HCT116 (cell line): ENCODE measurements around the gene EMILIN2. TPM values are rescaled to one million over a fixed set of nuclear protein-coding genes. Genes with fewer than 3 reads are reported as not detected.

Experiments
- ATAC-seq: fragments of 200-7000 bp; cut with Tn5 transposase; 2 replicates; pipeline ENCODE4 v1.9.1; 2020; ENCODE audit warnings: mild to moderate bottlenecking, moderate library complexity
- BruUV-seq: library from RNA; stranded (reverse); fragments of 400-500 nt; replicated peaks from 2 replicates; lab custom pipeline; 2021; lab: Mats Ljungman, UMichigan
- CTCF ChIA-PET: fragments of 300-600 bp; sonication (Branson Sonifier 250); formaldehyde crosslinking; loops from one replicate; lab custom pipeline; 2021; ENCODE audit warnings: antibody characterized with exemption; lab: Charles Lee
- POLR2A ChIA-PET: fragments of 300-600, 350-600 bp; sonication (Branson Sonifier 250); formaldehyde crosslinking; loops from one replicate; lab custom pipeline; 2021; ENCODE audit warnings: antibody characterized with exemption; lab: Charles Lee
- RAD21 ChIA-PET, 2 experiments: fragments of 300-600 bp; sonication (Branson Sonifier 250); formaldehyde crosslinking; loops; one replicate each; lab custom pipeline; 2023; ENCODE audit warnings: low total read pairs in 2 of 2; ENCODE audit not compliant: uncharacterized antibody in 2 of 2, unreplicated experiment in 2 of 2, low non-redundant PET in 1 of 2; lab: Charles Lee
- DNase-seq: peaks from one replicate; pipeline ENCODE4 v3.0.0-alpha.2; 2010; ENCODE audit warnings: low read depth, low spot score
- H2AFZ ChIP-seq: fragments of 200-600 bp; shearing (Covaris generic), sonication (generic); 2 replicates; pipeline ENCODE4 v1.6.1; 2017; ENCODE audit warnings: low read depth, mixed run types, mixed read lengths, antibody characterized with exemption, low read length; ENCODE audit not compliant: poor library complexity, severe bottlenecking
- H3K27ac ChIP-seq: 2 replicates; pipeline ENCODE4 v1.5.1; 2012; ENCODE audit warnings: low read depth, low read length
- H3K27me3 ChIP-seq: fragments of 200-600 bp; sonication (generic); 2 replicates; pipeline ENCODE4 v1.6.1; 2016; ENCODE audit warnings: mixed run types, low read length, mixed read lengths; ENCODE audit not compliant: insufficient read depth
- H3K36me3 ChIP-seq, 2 experiments: fragments of 200-500 bp in 1 of 2; fragments of 200-600 bp in 1 of 2; sonication (Bioruptor generic) in 1 of 2; sonication (generic) in 1 of 2; 2 replicates each; pipeline versions ENCODE4 v1.5.1 to v1.6.1; 2014 to 2016; ENCODE audit warnings: low read length in 2 of 2, inconsistent platforms in 1 of 2, mixed read lengths in 1 of 2, mixed run types in 1 of 2; ENCODE audit not compliant: insufficient read depth in 2 of 2, control insufficient read depth in 1 of 2
- H3K4me1 ChIP-seq, 2 experiments: fragments of 200-600 bp in 1 of 2; sonication (generic) in 1 of 2; 2 replicates each; pipeline versions ENCODE4 v1.5.1 to v1.6.1; 2012 to 2017; ENCODE audit warnings: low read length in 2 of 2, inconsistent platforms in 1 of 2, mild to moderate bottlenecking in 1 of 2, mixed read lengths in 1 of 2, mixed run types in 1 of 2, moderate library complexity in 1 of 2; ENCODE audit not compliant: insufficient read depth in 2 of 2, control insufficient read depth in 1 of 2
- H3K4me2 ChIP-seq: fragments of 200-600 bp; sonication (generic); 2 replicates; pipeline ENCODE4 v1.6.1; 2017; ENCODE audit warnings: mixed run types, low read length, mixed read lengths
- H3K4me3 ChIP-seq, 2 experiments: fragments of 200-600 bp in 1 of 2; sonication (generic) in 1 of 2; replicated peaks in 1 of 2; 2 replicates each; pipeline ENCODE4 v1.5.1; 2011 to 2016; ENCODE audit warnings: low read length in 2 of 2, control low read depth in 1 of 2, low read depth in 1 of 2, mild to moderate bottlenecking in 1 of 2, mixed read lengths in 1 of 2, mixed run types in 1 of 2
- H3K79me2 ChIP-seq: fragments of 200-600 bp; sonication (generic); 2 replicates; pipeline ENCODE4 v1.6.1; 2017; ENCODE audit warnings: mild to moderate bottlenecking, mixed run types, low read length, moderate library complexity, mixed read lengths; ENCODE audit not compliant: insufficient read depth
- H3K9ac ChIP-seq: fragments of 200-600 bp; sonication (generic); 2 replicates; pipeline ENCODE4 v1.6.1; 2016; ENCODE audit warnings: low read length, mixed read lengths
- H3K9me2 ChIP-seq: fragments of 200-600 bp; sonication (generic), shearing (Covaris generic); 2 replicates; pipeline ENCODE4 v1.6.1; 2017; ENCODE audit warnings: mixed run types, mild to moderate bottlenecking, moderate library complexity; ENCODE audit not compliant: insufficient read depth
- H3K9me3 ChIP-seq, 2 experiments: fragments of 200-500 bp in 1 of 2; fragments of 200-600 bp in 1 of 2; sonication (Bioruptor generic) in 1 of 2; sonication (generic) in 1 of 2; 2 replicates each; pipeline ENCODE4 v1.6.1; 2014 to 2017; ENCODE audit warnings: low read length in 2 of 2, mixed read lengths in 2 of 2, inconsistent platforms in 1 of 2, low read depth in 1 of 2, mild to moderate bottlenecking in 1 of 2, mixed run types in 1 of 2, moderate library complexity in 1 of 2; ENCODE audit not compliant: control insufficient read depth in 1 of 2, insufficient read depth in 1 of 2
- H4K20me1 ChIP-seq: fragments of 200-600 bp; sonication (generic), shearing (Covaris generic); 2 replicates; pipeline ENCODE4 v1.6.1; 2017; ENCODE audit warnings: mixed run types, mild to moderate bottlenecking, moderate library complexity; ENCODE audit not compliant: insufficient read depth
- CEBPB ChIP-seq: IDR thresholded peaks from 2 replicates; pipeline ENCODE4 v1.6.1; 2012; ENCODE audit warnings: low read depth
- EGR1 ChIP-seq: IDR thresholded peaks from 2 replicates; pipeline ENCODE4 v1.6.1; 2012; ENCODE audit warnings: low read depth
- EZH2 ChIP-seq: fragments of 200-600 bp; sonication (generic); IDR thresholded peaks from 2 replicates; pipeline ENCODE4 v1.6.1; 2017; ENCODE audit warnings: antibody characterized with exemption, mixed run types
- EZH2phosphoT487 ChIP-seq: fragments of 200-600 bp; IDR thresholded peaks from 2 replicates; pipeline ENCODE4 v1.6.1; 2018; ENCODE audit warnings: antibody characterized with exemption, borderline replicate concordance
- FOSL1 ChIP-seq: IDR thresholded peaks from 2 replicates; pipeline ENCODE4 v1.6.1; 2012; ENCODE audit warnings: low read depth
- JUND ChIP-seq: IDR thresholded peaks from 2 replicates; pipeline ENCODE4 v1.6.1; 2012
- POLR2A ChIP-seq: IDR thresholded peaks from 2 replicates; pipeline ENCODE4 v1.7.0; 2011; ENCODE audit warnings: borderline replicate concordance; ENCODE audit not compliant: insufficient read depth, insufficient read length; ENCODE audit errors: extremely low read depth
- POLR2AphosphoS5 ChIP-seq: IDR thresholded peaks from 2 replicates; pipeline ENCODE4 v1.6.1; 2011; ENCODE audit warnings: mild to moderate bottlenecking, low read depth, low read length, moderate library complexity
- RAD21 ChIP-seq: IDR thresholded peaks from 2 replicates; pipeline ENCODE4 v1.6.1; 2012; ENCODE audit warnings: low read depth, mild to moderate bottlenecking
- SIN3A ChIP-seq: IDR thresholded peaks from 2 replicates; pipeline ENCODE4 v1.6.1; 2012; ENCODE audit warnings: low read depth
- SRF ChIP-seq: IDR thresholded peaks from 2 replicates; pipeline ENCODE4 v1.6.1; 2012; ENCODE audit warnings: low read depth
- TCF7L2 ChIP-seq: IDR thresholded peaks from 2 replicates; pipeline ENCODE4 v1.7.0; 2011; ENCODE audit warnings: borderline replicate concordance, inconsistent platforms; ENCODE audit not compliant: insufficient read depth, insufficient read length; ENCODE audit errors: extremely low read depth
- ZFX ChIP-seq: fragments of 450-650 bp; IDR thresholded peaks from 2 replicates; pipeline ENCODE4 v1.6.1; 2017
- intact Hi-C: fragments of 100-400 bp; cut with micrococcal nuclease; formaldehyde crosslinking; loops from 2 replicates; pipeline ENCODE4 v1.10.0; 2022
- total RNA-seq: library from RNA; stranded (reverse); gene quantifications from one replicate; pipeline ENCODE4 v1.2.1, GENCODE V29; 2021; ENCODE audit not compliant: unreplicated experiment
- TF ChIP-seq, protein P1 (sequence below): IDR thresholded peaks from 2 replicates; pipeline ENCODE4 v1.6.1; 2012
- TF ChIP-seq, protein P2 (sequence below): IDR thresholded peaks from 2 replicates; pipeline ENCODE4 v1.6.1; 2012
- TF ChIP-seq, protein P3 (sequence below): IDR thresholded peaks from 2 replicates; pipeline ENCODE4 v1.6.1; 2012; ENCODE audit warnings: low read depth
- TF ChIP-seq, protein P4 (sequence below): IDR thresholded peaks from 2 replicates; pipeline ENCODE4 v1.6.1; 2011; ENCODE audit warnings: mild to moderate bottlenecking, low read length, moderate library complexity; ENCODE audit not compliant: insufficient replicate concordance; ENCODE audit errors: extremely low read depth

EMILIN2 gene
- total RNA-seq, 1 experiment from 2014 or later, result 23.4 TPM

DNA sequence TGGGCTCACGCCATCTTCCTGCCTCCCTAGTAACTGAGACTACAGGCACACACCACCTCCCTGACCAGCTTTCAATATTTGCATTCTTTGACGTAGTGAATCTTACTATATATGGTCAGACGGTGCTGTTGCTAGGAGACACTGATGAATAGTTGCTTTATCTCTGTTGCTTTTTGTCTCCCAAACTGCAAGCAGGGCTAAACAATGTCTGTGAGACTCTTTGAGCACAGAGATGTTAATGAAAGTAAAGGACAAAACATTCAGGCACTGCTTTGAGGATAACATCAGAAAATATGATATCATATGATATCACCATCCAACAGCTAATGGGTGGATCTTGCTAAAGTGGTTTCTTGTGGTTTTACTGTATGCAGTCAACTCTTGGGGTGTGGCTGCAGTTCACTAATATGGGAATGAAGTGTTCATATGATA, 43.0 kb downstream of the EMILIN2 start:
- no peaks in the 10 kb centered on the region for H3K79me2 ChIP-seq
- 0 out of 4 replicates have a peak, but pooled peaks cover 0 to 4% of the 10 kb centered on the region in 2 experiments for H3K9me3 ChIP-seq
- CTCF ChIA-PET, result no interaction called here
- TF ChIP-seq TCF7L2 (no peak), SIN3A (no peak)
- no peak overlapping the region for H3K27ac ChIP-seq
- RAD21 ChIA-PET, result no interaction called here
- no peak overlapping the region for H3K4me2 ChIP-seq
- intact Hi-C loops, result no loop called here
- POLR2A ChIA-PET, result no interaction called here
- no peaks in the 10 kb centered on the region for H3K9me2 ChIP-seq
- no peak overlapping the region for H2AFZ ChIP-seq
- H3K9ac ChIP-seq, result no peak overlapping the region
- H3K4me3 ChIP-seq, result no peak overlapping the region
- H3K4me1 ChIP-seq, result peaks cover 0 to 6% of the 10 kb centered on the region in 2 experiments; a peak in 1 of 4 replicates
- no peaks in the 10 kb centered on the region for H3K36me3 ChIP-seq
- no peak for ATAC-seq
- BruUV-seq, result no TSS peak
- H4K20me1 ChIP-seq, result no peaks in the 10 kb centered on the region
- H3K27me3 ChIP-seq, result no peaks in the 10 kb centered on the region
- no peak for DNase-seq

DNA sequence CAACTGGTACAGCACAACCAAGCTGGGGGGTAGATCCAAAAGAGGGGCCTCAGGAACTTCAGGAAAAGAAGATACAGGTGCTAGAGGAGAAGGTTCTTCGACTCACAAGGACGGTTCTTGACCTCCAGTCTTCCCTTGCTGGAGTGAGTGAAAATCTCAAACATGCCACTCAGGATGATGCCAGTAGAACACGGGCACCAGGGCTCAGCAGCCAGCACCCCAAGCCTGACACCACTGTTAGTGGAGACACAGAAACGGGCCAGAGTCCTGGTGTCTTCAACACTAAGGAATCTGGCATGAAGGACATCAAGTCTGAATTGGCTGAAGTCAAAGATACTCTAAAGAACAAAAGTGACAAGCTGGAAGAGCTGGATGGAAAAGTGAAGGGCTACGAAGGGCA, 43.8 kb downstream of the EMILIN2 start:
- no TSS peak for BruUV-seq
- Histone ChIP-seq H2AFZ (no peak overlapping the region), H3K36me3 (no peaks in the 10 kb centered on the region), H3K27me3 (no peaks in the 10 kb centered on the region), H3K9me3 (0 out of 4 replicates have a peak, but pooled peaks cover 0 to 4% of the 10 kb centered on the region in 2 experiments), H3K79me2 (no peaks in the 10 kb centered on the region), H4K20me1 (no peaks in the 10 kb centered on the region), H3K9ac (no peak overlapping the region), H3K9me2 (no peaks in the 10 kb centered on the region), H3K4me1 (peaks cover 0 to 6% of the 10 kb centered on the region in 2 experiments; a peak in 1 of 4 replicates), H3K27ac (no peak overlapping the region), H3K4me2 (no peak overlapping the region), H3K4me3 (no peak overlapping the region)
- POLR2A ChIA-PET, result no interaction called here
- RAD21 ChIA-PET, result no interaction called here
- DNase-seq (no peak), ATAC-seq (no peak)
- TF ChIP-seq, protein P1, sequence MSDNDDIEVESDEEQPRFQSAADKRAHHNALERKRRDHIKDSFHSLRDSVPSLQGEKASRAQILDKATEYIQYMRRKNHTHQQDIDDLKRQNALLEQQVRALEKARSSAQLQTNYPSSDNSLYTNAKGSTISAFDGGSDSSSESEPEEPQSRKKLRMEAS, result no peak
- TF ChIP-seq SIN3A (no peak), JUND (no peak), TCF7L2 (no peak), FOSL1 (no peak), POLR2A (no peak), ZFX (no peak), SRF (no peak), POLR2AphosphoS5 (no peak), EZH2 (no peak), CEBPB (no peak), EZH2phosphoT487 (no peak), EGR1 (no peak), RAD21 (no peak)
- TF ChIP-seq, protein P2, sequence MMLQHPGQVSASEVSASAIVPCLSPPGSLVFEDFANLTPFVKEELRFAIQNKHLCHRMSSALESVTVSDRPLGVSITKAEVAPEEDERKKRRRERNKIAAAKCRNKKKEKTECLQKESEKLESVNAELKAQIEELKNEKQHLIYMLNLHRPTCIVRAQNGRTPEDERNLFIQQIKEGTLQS, result no peak
- TF ChIP-seq, protein P3, sequence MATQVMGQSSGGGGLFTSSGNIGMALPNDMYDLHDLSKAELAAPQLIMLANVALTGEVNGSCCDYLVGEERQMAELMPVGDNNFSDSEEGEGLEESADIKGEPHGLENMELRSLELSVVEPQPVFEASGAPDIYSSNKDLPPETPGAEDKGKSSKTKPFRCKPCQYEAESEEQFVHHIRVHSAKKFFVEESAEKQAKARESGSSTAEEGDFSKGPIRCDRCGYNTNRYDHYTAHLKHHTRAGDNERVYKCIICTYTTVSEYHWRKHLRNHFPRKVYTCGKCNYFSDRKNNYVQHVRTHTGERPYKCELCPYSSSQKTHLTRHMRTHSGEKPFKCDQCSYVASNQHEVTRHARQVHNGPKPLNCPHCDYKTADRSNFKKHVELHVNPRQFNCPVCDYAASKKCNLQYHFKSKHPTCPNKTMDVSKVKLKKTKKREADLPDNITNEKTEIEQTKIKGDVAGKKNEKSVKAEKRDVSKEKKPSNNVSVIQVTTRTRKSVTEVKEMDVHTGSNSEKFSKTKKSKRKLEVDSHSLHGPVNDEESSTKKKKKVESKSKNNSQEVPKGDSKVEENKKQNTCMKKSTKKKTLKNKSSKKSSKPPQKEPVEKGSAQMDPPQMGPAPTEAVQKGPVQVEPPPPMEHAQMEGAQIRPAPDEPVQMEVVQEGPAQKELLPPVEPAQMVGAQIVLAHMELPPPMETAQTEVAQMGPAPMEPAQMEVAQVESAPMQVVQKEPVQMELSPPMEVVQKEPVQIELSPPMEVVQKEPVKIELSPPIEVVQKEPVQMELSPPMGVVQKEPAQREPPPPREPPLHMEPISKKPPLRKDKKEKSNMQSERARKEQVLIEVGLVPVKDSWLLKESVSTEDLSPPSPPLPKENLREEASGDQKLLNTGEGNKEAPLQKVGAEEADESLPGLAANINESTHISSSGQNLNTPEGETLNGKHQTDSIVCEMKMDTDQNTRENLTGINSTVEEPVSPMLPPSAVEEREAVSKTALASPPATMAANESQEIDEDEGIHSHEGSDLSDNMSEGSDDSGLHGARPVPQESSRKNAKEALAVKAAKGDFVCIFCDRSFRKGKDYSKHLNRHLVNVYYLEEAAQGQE, result no peak
- TF ChIP-seq, protein P4, sequence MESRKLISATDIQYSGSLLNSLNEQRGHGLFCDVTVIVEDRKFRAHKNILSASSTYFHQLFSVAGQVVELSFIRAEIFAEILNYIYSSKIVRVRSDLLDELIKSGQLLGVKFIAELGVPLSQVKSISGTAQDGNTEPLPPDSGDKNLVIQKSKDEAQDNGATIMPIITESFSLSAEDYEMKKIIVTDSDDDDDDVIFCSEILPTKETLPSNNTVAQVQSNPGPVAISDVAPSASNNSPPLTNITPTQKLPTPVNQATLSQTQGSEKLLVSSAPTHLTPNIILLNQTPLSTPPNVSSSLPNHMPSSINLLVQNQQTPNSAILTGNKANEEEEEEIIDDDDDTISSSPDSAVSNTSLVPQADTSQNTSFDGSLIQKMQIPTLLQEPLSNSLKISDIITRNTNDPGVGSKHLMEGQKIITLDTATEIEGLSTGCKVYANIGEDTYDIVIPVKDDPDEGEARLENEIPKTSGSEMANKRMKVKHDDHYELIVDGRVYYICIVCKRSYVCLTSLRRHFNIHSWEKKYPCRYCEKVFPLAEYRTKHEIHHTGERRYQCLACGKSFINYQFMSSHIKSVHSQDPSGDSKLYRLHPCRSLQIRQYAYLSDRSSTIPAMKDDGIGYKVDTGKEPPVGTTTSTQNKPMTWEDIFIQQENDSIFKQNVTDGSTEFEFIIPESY, result no peak
- CTCF ChIA-PET, result no interaction called here
- intact Hi-C loops, result no loop called here
